GM21576 (cell line): ENCODE measurements around the gene TMEM219.
"Not testable (repeated sequence)": the region's sequence is repeated elsewhere in the genome, so short reads cannot be mapped to it uniquely, and the experiment has no call there.

Experiments
- ATAC-seq: cut with Tn5 transposase; IDR thresholded peaks from one replicate; pipeline ENCODE4 v1.9.1; 2021; ENCODE audit warnings: mild to moderate bottlenecking, moderate library complexity; ENCODE audit not compliant: unreplicated experiment

Gene TMEM219, protein sequence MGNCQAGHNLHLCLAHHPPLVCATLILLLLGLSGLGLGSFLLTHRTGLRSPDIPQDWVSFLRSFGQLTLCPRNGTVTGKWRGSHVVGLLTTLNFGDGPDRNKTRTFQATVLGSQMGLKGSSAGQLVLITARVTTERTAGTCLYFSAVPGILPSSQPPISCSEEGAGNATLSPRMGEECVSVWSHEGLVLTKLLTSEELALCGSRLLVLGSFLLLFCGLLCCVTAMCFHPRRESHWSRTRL

DNA sequence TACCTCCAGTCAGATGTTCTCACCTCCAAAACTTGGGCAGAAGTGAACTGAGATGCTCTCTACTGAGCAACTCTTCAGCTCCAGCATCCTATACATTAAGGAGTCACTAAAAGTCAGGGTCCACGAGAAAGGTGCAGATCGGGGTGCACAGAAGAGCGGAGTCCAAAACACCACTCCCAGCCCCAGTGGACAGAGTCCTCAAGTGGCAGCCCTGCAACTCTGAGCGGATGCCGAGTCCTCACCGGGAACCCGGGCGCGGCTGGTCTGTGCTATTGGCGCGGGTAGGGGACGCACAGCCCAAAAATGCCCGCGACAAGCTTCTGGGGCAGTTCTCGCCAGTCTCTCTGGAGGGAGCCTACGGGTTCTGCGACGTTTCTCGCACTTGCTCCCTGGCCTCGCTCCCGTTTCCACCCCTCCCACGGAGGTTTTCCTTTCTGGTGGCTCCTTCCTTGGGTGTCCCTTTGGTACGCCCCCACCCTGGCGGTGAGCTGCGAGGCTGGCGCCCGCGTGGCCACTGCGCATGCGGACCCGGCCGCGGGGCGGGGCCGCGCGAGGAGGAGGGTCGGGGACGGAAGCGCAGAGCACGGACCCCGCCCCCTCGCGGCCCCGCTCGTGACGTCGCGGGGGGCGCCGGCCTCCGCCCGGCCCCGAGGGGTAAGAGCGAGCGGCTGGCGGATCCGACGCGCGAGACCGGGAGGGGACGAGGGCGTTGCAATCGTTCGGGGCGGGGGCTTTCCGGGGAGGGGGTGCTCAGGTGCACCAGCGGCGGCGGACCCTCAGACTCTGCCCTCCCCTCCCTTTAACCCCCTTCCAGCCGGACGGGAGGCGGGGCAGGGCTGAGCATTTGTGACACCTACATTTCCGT, at the start of gene TMEM219:
TMEM219 (plus strand) TSS at position 601 of the 865 bp plus-strand sequence. CDS start 1,065 bp downstream, outside the sequence.
- ATAC-seq = peak; percentile 81

DNA sequence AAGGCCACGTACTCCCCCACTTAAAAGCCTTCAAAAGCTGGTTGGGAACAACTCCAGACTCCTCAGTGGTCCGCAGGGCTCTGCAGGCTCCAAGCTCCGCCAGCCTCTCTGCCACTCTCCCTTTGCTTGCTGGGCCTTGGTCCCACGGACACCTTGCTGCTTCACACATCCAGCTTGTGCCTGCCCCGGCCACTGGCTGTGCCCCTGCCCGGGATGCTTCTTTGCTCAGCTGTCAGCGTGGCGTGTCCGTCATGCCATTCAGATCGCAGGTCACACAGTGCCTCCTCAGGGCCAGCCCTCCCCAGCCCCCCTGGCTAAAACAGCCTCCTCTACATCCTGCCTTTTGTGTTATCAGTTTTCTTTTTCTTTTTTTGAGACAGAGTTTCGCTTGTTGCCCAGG, 49.8 kb upstream of the TMEM219 start:
- ATAC-seq = no peak

DNA sequence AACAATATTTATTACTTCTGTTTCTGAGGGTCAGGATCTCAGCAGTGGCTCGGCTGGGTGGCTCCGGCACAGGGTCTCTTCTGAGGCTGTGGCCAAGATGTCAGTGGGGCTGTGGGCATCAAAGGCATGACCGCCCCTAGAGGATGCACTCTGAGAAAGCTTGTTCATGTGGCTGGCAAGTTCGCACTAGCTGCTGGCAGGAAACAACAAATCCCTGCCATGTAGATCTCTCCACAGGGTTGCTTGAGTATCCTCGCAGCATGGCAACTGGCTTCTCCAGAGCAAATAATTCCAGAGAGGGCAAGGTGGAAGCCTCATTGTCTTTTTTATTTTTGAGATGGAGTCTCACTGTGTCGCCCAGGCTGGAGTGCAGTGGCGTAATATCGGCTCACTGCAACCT, 48.4 kb upstream of the TMEM219 start:
- no peak for ATAC-seq

- ATAC-seq = no peak
These were observed 46.2 kb upstream of the TMEM219 start for GRCh38 chr16:29915590-29916247.

GRCh38 chr16:29916979-29917378, 44.9 kb upstream of the TMEM219 start:
- no peak for ATAC-seq

DNA sequence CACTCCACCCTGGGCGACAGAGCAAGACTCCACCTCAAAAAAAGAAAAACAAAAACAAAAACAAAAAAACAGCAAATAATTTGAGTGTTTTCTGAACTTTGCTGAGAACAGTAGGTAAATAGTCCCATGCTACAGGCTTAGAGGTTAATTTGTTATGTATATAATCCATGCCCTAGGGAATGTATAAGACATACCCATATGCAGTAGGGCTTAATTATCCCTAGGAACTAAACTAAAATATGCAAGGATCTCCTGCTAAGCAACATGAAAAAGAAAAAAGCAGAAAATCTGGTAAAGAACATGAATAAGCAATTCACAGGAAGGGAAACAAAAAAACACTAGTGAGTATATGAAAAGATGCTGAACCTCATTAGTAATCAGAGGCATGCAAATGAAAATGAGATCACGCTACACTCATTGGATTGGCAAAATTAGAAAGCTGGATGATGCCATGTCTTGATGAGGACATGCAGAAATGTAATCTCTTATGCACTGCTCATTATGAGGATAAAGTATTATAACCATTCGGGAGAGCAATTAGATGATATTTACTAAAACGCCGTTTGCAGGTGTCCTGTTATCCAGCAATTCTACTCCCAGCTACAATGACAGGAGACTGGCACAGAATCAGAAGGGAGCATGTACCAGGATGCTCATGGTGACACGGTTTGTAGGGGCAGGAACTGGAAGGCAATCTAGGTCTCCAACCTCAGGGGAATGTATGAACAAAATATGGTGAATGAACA, 41.4 kb upstream of the TMEM219 start:
- ATAC-seq = no peak

DNA sequence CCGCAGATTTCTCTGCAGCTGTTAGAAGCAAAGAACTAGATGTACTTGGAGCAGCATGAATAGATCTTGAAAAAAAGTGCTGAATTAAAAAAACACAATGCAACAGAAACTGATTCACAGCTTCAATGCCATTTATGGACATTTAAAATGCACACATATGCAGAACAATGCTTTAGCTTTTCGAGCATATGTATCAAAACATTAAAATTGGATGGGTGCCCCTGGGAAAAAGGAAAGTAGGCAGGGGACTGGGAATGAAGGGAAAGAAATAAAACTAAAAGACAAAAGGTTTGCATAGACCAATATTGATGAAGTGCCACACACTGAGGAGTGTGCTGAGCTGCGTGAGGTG, 40.9 kb upstream of the TMEM219 start:
- no peak for ATAC-seq

DNA sequence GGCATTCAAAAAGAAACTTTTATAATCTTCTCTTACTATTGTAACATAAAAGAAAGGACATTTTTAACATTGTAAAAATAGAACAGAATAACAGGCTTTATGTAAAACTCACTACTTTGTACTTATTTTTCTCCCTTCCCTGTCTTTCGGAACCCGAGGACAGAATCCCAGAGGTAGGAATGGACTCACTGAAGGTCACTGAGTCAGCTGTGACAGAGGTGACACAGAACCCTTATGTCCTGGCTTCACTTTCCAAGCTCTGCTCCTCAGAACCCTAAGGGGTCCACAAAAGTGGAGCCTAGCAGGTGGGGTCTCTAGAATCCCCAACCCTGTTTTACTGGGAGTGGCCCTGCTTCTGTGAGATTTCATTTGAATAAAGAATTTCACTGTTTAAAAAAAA, 39.6 kb upstream of the TMEM219 start:
- no peak for ATAC-seq

- no peak for ATAC-seq
These were observed 38.8 kb upstream of the TMEM219 start for GRCh38 chr16:29922986-29923501.

- ATAC-seq = no peak
These were observed 36.6 kb upstream of the TMEM219 start for GRCh38 chr16:29925105-29925756.

DNA sequence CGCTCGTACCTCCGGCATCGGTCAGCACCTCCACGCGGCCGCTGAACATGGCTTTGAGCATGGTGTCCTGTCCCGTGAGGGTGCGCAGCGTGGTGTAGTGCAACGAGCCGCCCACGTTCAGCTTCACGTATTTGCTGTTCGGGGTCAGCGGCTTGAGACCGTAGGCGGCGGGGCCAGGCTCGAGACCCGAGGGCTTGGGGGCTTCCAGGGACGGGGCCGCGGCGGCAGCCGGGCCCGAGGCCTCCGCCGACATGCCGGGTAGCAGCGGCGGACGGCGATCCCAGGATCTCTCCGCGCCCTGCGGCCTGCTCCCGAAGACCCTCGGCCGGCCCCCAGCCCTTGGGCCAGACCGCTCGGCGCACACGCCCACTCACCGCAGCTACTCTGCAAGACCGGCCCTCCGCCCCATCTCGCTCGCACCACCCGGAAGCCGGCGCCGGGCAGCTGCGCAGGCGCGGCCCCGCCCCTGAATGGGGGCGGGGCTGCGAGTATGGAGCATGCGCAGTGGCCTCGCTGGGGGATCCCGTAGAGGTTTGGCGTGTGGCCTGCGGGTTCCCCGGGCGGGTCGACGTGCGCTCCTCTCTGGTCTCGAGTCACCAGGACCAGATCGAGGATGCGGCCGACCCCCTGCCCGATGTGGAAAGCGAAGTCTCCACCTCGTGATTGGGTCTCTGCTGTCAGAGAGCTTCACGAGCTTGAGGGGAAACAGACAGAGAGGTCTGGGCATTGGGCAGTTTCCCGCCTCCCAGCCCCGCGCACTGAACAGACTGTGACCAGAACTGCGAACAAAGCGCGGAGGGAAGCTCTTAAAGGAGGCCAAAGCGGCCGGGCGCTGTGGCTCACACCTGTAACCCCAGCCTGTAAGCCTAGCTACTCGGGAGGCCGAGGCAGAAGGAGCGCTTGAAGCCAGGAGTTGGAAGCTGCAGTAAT, 35.8 kb upstream of the TMEM219 start, which contains the start of gene KCTD13:
KCTD13 (minus strand) TSS at position 446 of the 930 bp plus-strand sequence; CDS start at position 253, 193 bp downstream.
- peak; percentile 77 for ATAC-seq

DNA sequence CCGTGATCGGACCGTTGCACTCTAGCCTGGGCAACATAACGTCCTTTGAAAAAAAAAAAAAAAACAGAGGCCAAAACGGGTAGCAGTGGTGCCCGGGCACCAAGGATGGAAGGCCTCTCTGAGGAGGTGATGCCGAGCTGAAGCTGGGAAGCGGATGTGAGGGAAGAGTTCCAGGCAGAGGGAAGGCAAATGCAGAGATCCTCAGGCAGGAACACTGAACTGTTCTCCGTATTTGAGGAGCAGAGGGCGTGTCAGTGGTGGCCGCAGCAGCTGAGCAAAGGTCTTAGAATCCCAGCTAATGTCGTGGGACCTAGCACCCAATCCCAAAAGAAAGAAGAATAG, 35.2 kb upstream of the TMEM219 start:
- ATAC-seq = no peak

- no peak for ATAC-seq
These were observed 34.6 kb upstream of the TMEM219 start for GRCh38 chr16:29927070-29927905.

DNA sequence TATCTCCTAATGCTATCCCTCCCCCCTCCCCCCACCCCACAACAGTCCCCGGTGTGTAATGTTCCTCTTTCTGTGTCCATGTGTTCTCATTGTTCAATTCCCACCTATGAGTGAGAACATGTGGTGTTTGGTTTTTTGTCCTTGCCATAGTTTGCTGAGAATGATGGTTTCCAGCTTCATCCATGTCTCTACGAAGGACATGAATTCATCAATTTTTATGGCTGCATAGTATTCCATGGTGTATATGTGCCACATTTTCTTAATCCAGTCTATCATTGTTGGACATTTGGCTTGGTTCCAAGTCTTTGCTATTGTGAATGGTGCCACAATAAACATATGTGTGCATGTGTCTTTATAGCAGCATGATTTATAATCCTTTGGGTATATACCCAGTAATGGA, 30.1 kb upstream of the TMEM219 start:
- ATAC-seq = not testable (repeated sequence)

GRCh38 chr16:29940656-29941055, 21.2 kb upstream of the TMEM219 start:
- ATAC-seq = no peak

DNA sequence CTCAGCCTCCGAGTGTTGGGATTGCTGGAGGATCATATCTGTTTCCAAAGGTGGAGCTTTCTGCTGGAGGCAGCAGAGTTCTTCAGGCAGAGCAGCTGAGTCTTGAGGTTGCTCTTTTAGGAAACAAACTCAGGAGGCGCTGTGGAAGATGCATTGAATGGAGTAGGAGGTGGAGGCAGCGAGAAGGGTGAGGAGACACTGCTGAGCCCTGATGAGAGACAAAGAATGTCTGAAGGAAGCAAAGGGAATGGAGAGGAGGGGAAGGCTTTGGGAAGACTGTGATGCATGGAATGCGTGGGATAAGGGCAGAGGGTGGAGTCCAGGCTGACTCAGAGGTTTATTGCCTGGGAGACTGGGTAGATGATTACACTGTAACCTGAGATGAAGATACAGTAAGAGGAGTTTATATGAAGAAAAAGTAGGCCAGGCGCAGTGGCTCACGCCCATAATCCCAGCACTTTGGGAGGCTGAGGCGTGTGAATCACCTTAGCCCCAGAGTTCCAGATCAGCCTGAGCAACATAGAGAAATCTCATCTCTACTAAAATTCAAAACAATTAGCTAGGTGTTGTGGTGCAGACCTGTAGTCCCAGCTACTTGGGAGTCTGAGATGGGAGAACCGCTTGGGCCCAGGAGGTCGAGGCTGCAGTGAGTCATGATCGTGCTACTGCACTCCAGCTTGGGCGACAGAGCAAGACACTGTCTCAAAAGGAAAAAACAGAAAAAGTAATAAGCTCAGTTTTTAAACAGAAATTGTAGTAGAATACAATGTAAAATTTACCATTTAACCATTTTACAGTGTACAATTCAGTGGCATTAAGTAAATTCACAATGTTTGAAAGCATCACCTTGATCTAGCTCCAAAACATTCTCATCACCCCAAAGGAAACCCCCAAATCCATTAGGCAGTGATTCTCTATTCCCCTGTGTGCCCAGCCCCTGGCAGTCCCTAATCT, 17.8 kb upstream of the TMEM219 start:
- ATAC-seq = no peak

DNA sequence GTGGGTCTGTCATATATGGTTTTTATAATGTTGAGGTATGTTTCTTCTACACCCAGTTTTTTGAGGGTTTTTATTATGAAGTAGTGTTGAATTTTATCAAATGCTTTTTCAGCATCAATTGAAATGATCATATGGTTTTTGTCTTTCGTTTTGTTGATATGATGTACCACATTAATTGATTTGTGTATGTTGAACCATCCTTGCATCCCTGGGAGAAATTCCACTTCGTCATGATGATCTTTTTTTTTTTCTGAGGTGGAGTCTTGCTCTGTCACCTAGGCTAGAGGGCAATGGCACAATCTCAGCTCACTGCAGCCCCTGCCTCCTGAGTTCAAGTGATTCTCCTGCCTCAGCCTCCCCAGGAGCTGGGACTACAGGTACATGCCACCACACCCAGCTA, 14.0 kb upstream of the TMEM219 start:
- no peak for ATAC-seq
